GM12878 (cell line): ENCODE data around the gene WDFY4. TPM values are rescaled to one million over a fixed set of nuclear protein-coding genes. Genes with fewer than 3 reads are reported as not detected.

ENCODE experiments used
- ATAC-seq: fragments of 200-7000 bp; cut with Tn5 transposase; 3 replicates; pipeline ENCODE4 v1.9.1; 2020; ENCODE audit warnings: mild to moderate bottlenecking, moderate library complexity
- BruUV-seq: library from RNA; stranded (reverse); fragments of 400-500 nt; replicated peaks from 2 replicates; lab custom pipeline; 2021; lab: Mats Ljungman, UMichigan
- CTCF ChIA-PET: fragments of 300-600 bp; sonication (Branson Sonifier 250); formaldehyde crosslinking; extraction: SDS; loops from one replicate; lab custom pipeline; 2021; ENCODE audit warnings: inconsistent platforms; lab: Yijun Ruan, JAX
- POLR2A ChIA-PET: fragments of 350-600 bp; formaldehyde crosslinking; extraction: SDS; loops from one replicate; lab custom pipeline; 2021; ENCODE audit warnings: inconsistent platforms; lab: Charles Lee
- RAD21 ChIA-PET: fragments of 300-600 bp; sonication (Branson Sonifier 250); formaldehyde crosslinking; loops from one replicate; lab custom pipeline; 2023; ENCODE audit warnings: antibody characterized with exemption; ENCODE audit not compliant: unreplicated experiment; lab: Charles Lee
- SMC1A ChIA-PET: fragments of 300-600 bp; sonication (Branson Sonifier 250); formaldehyde crosslinking; loops from one replicate; lab custom pipeline; 2023; ENCODE audit not compliant: unreplicated experiment, uncharacterized antibody; lab: Charles Lee
- DNase-seq: peaks from one replicate; pipeline ENCODE4 v3.0.0-alpha.2; 2011; ENCODE audit warnings: low read depth, low spot score
- FAIRE-seq: peaks from 3 replicates; lab custom pipeline; 2011; peaks lifted over from hg19 to GRCh38; lab: Jason Lieb, UNC
- H2AFZ ChIP-seq: 2 replicates; pipeline ENCODE4 v1.6.0; 2011; ENCODE audit warnings: low read depth, low read length, control low read depth; ENCODE audit not compliant: control insufficient read depth
- H3K27ac ChIP-seq: 2 replicates; pipeline ENCODE4 v1.5.1; 2011; ENCODE audit warnings: control low read depth; ENCODE audit not compliant: control insufficient read depth, insufficient read depth
- H3K27me3 ChIP-seq, 2 experiments: replicated peaks in 1 of 2; 2 replicates each; pipeline versions ENCODE4 v1.6.0 to v1.6.1; 2011; ENCODE audit warnings: low read length in 1 of 2; ENCODE audit not compliant: control insufficient read depth in 2 of 2, insufficient read depth in 2 of 2
- H3K36me3 ChIP-seq, 2 experiments: 2 replicates each; pipeline ENCODE4 v1.5.1; 2011; ENCODE audit warnings: low read length in 1 of 2; ENCODE audit not compliant: control insufficient read depth in 2 of 2, insufficient read depth in 2 of 2
- H3K4me1 ChIP-seq: 2 replicates; pipeline ENCODE4 v1.6.1; 2011; ENCODE audit warnings: mild to moderate bottlenecking, low read length, moderate library complexity, mixed read lengths; ENCODE audit not compliant: control insufficient read depth, insufficient read depth
- H3K4me2 ChIP-seq: 2 replicates; pipeline ENCODE4 v1.6.0; 2011; ENCODE audit warnings: control low read depth; ENCODE audit not compliant: control insufficient read depth, insufficient read depth
- H3K4me3 ChIP-seq: fragments of 200-600 bp; sonication (generic); 2 replicates; pipeline ENCODE4 v1.5.1; 2016
- H3K79me2 ChIP-seq: 2 replicates; pipeline ENCODE4 v1.6.0; 2011; ENCODE audit warnings: low read length; ENCODE audit not compliant: control insufficient read depth, insufficient read depth
- H3K9ac ChIP-seq: 2 replicates; pipeline ENCODE4 v1.8.0; 2011; ENCODE audit warnings: low read length, control low read depth, mixed read lengths; ENCODE audit not compliant: control insufficient read depth, insufficient read depth
- H3K9me3 ChIP-seq: replicated peaks from 3 replicates; pipeline ENCODE4 v1.5.1; 2011; ENCODE audit warnings: mild to moderate bottlenecking, low read length; ENCODE audit not compliant: control insufficient read depth, insufficient read depth
- H4K20me1 ChIP-seq: 2 replicates; pipeline ENCODE4 v1.6.0; 2011; ENCODE audit not compliant: control insufficient read depth, insufficient read depth
- ATF7 ChIP-seq: fragments of 450-650 bp; IDR thresholded peaks from 2 replicates; pipeline ENCODE4 v1.6.1; 2016; ENCODE audit warnings: low read depth, mild to moderate bottlenecking
- GABPA ChIP-seq: IDR thresholded peaks from 2 replicates; pipeline ENCODE4 v1.6.1; 2014; ENCODE audit warnings: antibody characterized with exemption, low read depth, mild to moderate bottlenecking, inconsistent platforms
- MTA3 ChIP-seq: IDR thresholded peaks from 2 replicates; pipeline ENCODE4 v1.6.1; 2012; ENCODE audit warnings: low read length, inconsistent platforms, borderline replicate concordance
- PAX8 ChIP-seq: fragments of 450-650 bp; IDR thresholded peaks from 2 replicates; pipeline ENCODE4 v1.6.1; 2017; ENCODE audit warnings: mild to moderate bottlenecking, moderate library complexity
- PKNOX1 ChIP-seq: fragments of 450-650 bp; IDR thresholded peaks from 2 replicates; pipeline ENCODE4 v1.6.1; 2016; ENCODE audit warnings: mild to moderate bottlenecking
- POLR2A ChIP-seq: IDR thresholded peaks from 2 replicates; pipeline ENCODE4 v1.6.1; 2011; ENCODE audit warnings: low read depth, mild to moderate bottlenecking, low read length
- POLR2AphosphoS2 ChIP-seq: IDR thresholded peaks from 2 replicates; pipeline ENCODE4 v1.6.1; 2011; ENCODE audit warnings: low read depth, mild to moderate bottlenecking, low read length, improper control_type of control experiment, moderate library complexity
- RELA ChIP-seq: fragments of 450-650 bp; IDR thresholded peaks from 2 replicates; pipeline ENCODE4 v1.8.0; 2014; ENCODE audit warnings: borderline replicate concordance; ENCODE audit not compliant: partially characterized antibody
- RFX5 ChIP-seq: IDR thresholded peaks from 2 replicates; pipeline ENCODE4 v1.6.1; 2011; ENCODE audit warnings: low read depth, low read length, improper control_type of control experiment
- SKIL ChIP-seq: fragments of 450-650 bp; IDR thresholded peaks from 2 replicates; pipeline ENCODE4 v1.6.1; 2017; ENCODE audit warnings: mild to moderate bottlenecking, low read depth, inconsistent platforms; ENCODE audit not compliant: poor library complexity, severe bottlenecking
- SMARCA5 ChIP-seq: fragments of 450-650 bp; IDR thresholded peaks from 2 replicates; pipeline ENCODE4 v1.6.1; 2017; ENCODE audit warnings: mild to moderate bottlenecking
- SPI1 ChIP-seq: IDR thresholded peaks from 2 replicates; pipeline ENCODE4 v1.6.1; 2011; ENCODE audit warnings: low read depth, mild to moderate bottlenecking, low read length, moderate library complexity, borderline replicate concordance; ENCODE audit not compliant: insufficient read depth
- STAT3 ChIP-seq: IDR thresholded peaks from 2 replicates; pipeline ENCODE4 v1.6.1; 2011; ENCODE audit warnings: low read depth, low read length, improper control_type of control experiment
- TCF3 ChIP-seq: IDR thresholded peaks from 2 replicates; pipeline ENCODE4 v1.6.1; 2012; ENCODE audit warnings: low read depth, mild to moderate bottlenecking, low read length, borderline replicate concordance; ENCODE audit not compliant: insufficient read depth
- TCF7 ChIP-seq: IDR thresholded peaks from 2 replicates; pipeline ENCODE4 v1.6.1; 2014; ENCODE audit warnings: antibody characterized with exemption, borderline replicate concordance
- WGBS: methylation state at CpG from one replicate; pipeline ENCODE4 v1.1.6; 2016; ENCODE audit warnings: low lambda C conversion rate; ENCODE audit not compliant: insufficient replicate concordance, insufficient coverage; ENCODE audit errors: missing lambda C conversion rate; 5-methylcytosine and 5-hydroxymethylcytosine counted together
- in situ Hi-C: fragments of 300-500 bp; cut with MboI; formaldehyde crosslinking; loops from 9 replicates; pipeline ENCODE4 v1.14.3; 2018; ENCODE audit warnings: mixed read lengths
- intact Hi-C: fragments of 100-400 bp; cut with micrococcal nuclease; formaldehyde crosslinking; loops from one replicate; pipeline ENCODE4 v1.14.2; 2022; ENCODE audit not compliant: unreplicated experiment
- polyA plus RNA-seq, 11 experiments: library from polyadenylated mRNA; depleted of rRNA in 4 of 11; unstranded in 6 of 11; stranded (reverse) in 5 of 11; fragments of >200 nt; fragmentation: Nextera tagmentation in 4 of 11; fragmentation: Illumina TruSeq in 1 of 11; extraction: Ambion mirVana in 4 of 11; extraction: Trizol in 1 of 11; gene quantifications; 1 replicate in 1 of 11; 2 replicates in 10 of 11; pipeline versions ENCODE4 v1.2.1 to v1.2.3, GENCODE V29; 2011 to 2016; ENCODE audit warnings: inconsistent platforms in 2 of 11, missing spikeins in 2 of 11, low read depth in 1 of 11
- total RNA-seq, 4 experiments: library from RNA; depleted of rRNA in 3 of 4; stranded (reverse); fragments of >200 nt in 3 of 4; fragmentation: Illumina TruSeq in 1 of 4; extraction: Trizol in 1 of 4; gene quantifications; 2 replicates each; pipeline versions ENCODE4 v1.2.1 to v1.2.3, GENCODE V29; 2013 to 2021

Gene WDFY4
- total and polyA plus RNA-seq, 10 of the 15 experiments (the other 5 are each of a cell fraction or from before 2014, with no cell fraction given): 13.5 to 132 (median 47.3) TPM

DNA sequence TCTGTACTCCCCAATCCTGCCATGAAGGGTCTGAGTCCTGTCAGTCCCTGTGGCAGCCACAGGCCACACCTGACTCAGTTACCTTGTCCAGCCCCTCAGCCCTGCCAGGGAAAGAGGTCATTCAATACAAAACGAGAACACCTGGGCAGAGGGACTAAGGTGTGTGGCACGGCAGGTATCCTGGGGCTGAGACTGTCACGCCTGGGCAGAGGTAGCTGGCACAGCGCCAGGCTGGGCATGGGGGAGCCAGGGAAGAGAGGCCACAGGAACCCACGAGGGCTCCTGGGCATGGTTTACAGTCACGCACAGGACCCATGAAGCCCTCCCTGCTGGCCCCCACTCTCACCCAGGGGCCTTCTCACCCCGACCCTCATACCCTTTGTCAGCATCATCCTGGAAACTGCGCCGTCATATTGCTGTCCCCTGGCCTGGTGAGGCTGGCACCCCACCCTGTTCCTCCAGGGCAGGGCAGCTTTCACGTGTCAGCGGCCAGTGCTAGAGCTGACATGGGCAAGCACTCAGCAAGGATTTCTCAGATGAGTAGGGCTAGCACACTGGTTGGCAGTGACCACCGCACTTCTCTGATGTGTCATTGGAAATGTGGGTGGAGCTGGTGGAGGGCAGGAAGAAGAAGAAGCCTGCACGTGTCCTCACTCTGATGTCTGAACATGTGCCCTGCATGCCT is 212.2 kb downstream of the WDFY4 start:
- in situ Hi-C loops: no loop called here
- Histone ChIP-seq H3K4me3 (no peak overlapping the region), H3K27ac (no peak overlapping the region), H4K20me1 (no peaks in the 10 kb centered on the region), H3K4me2 (no peak overlapping the region), H3K4me1 (no peaks in the 10 kb centered on the region), H3K79me2 (no peaks in the 10 kb centered on the region), H3K9me3 (no peaks in the 10 kb centered on the region), H2AFZ (no peak overlapping the region), H3K27me3 (no peaks in the 10 kb centered on the region), H3K9ac (no peak overlapping the region), H3K36me3 (peaks cover 26 to 32% of the 10 kb centered on the region in 2 experiments)
- no peak for FAIRE-seq
- ChIA-PET RAD21 (no interaction called here), POLR2A (no interaction called here), CTCF (no interaction called here), SMC1A (no interaction called here)
- intact Hi-C loops: no loop called here
- no peak for ATAC-seq
- TF ChIP-seq TCF3 (0 out of 2 replicates have a peak, but pooled peaks have one; percentile 9), STAT3 (no peak)
- no TSS peak for BruUV-seq
- no peak for DNase-seq
- 97% methylated on average over 12 of the region's 13 CpGs for WGBS

- ATAC-seq: no peak
- in situ Hi-C loops: no loop called here
Observed at GRCh38 chr10:48897441-48897790, 212.7 kb downstream of the WDFY4 start.

More at GRCh38 chr10:48897441-48897790, 212.7 kb downstream of the WDFY4 start:
- BruUV-seq: no TSS peak
- peaks cover 26 to 32% of the 10 kb centered on the region in 2 experiments for H3K36me3 ChIP-seq
- H3K4me1 ChIP-seq: no peaks in the 10 kb centered on the region
- WGBS: 100% methylated on average over 10 of the region's 10 CpGs
- ChIA-PET CTCF (interaction anchor here (1.0 kb wide), 1 partner anchor 239 kb away, joined by 5 read pairs; no protein-coding TSS in a partner anchor), POLR2A (no interaction called here), SMC1A (no interaction called here), RAD21 (no interaction called here)
- H3K4me3 ChIP-seq: no peak overlapping the region
- H3K9ac ChIP-seq: no peak overlapping the region
- H3K27ac ChIP-seq: no peak overlapping the region
- H3K9me3 ChIP-seq: no peaks in the 10 kb centered on the region
- no peak overlapping the region for H3K4me2 ChIP-seq
- TF ChIP-seq ATF7: no peak
- TF ChIP-seq MTA3: no peak
- no peak for TF ChIP-seq RFX5
- no peak for TF ChIP-seq POLR2AphosphoS2
- TF ChIP-seq PAX8: no peak
- TF ChIP-seq SPI1: no peak
- TF ChIP-seq PKNOX1: no peak
- TF ChIP-seq TCF7: no peak
- TF ChIP-seq GABPA: no peak
- TF ChIP-seq POLR2A: no peak
- no peak for TF ChIP-seq SKIL
- no peak for TF ChIP-seq SMARCA5
- TF ChIP-seq RELA: no peak
- intact Hi-C loops: no loop called here
- H4K20me1 ChIP-seq: no peaks in the 10 kb centered on the region
- no peak overlapping the region for H2AFZ ChIP-seq
- DNase-seq (no peak), FAIRE-seq (no peak)
- no peaks in the 10 kb centered on the region for H3K79me2 ChIP-seq
- no peaks in the 10 kb centered on the region for H3K27me3 ChIP-seq
